D721Med (cell line): ENCODE results near the gene IMPA2.

ENCODE experiments used
- DNase-seq: peaks from one replicate; pipeline ENCODE4 v3.0.0; 2011; ENCODE audit warnings: low spot score; ENCODE audit not compliant: insufficient read length
- FAIRE-seq: peaks from 2 replicates; lab custom pipeline; 2011; peaks lifted over from hg19 to GRCh38; lab: Jason Lieb, UNC
- TF ChIP-seq, protein P1 (sequence below): IDR thresholded peaks from 2 replicates; pipeline ENCODE4 v1.5.1; 2012; ENCODE audit warnings: mild to moderate bottlenecking, control low read depth; ENCODE audit not compliant: insufficient read depth; ENCODE audit errors: missing control alignments

IMPA2 gene

DNA sequence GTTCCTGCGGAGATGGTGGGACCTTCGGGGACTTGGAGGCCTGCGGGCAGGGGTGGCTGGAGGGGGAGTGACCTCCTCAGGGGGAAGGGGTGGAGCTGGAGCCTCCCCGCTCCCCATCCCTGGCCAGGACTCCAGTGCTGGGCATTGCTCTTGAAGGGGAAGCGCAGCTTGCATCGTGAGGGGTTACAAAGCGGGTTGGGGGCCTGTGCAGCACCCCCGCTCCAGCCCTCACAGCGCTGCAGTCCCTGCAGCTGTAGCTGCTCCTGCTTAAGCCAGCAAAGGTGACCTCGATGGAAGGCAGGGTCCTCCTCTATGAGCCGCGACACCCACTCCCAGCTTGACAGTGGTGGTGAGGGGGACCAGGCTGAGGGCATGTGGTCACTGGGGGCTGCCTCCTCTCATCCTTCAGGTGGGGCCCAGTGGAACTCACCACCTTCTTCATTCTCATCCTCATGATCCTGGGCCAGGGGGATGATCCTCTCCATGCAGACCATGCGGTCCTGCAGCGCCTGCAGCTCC, 75.6 kb downstream of the IMPA2 start:
- DNase-seq: no peak
- no peak for FAIRE-seq
- TF ChIP-seq, protein P1, sequence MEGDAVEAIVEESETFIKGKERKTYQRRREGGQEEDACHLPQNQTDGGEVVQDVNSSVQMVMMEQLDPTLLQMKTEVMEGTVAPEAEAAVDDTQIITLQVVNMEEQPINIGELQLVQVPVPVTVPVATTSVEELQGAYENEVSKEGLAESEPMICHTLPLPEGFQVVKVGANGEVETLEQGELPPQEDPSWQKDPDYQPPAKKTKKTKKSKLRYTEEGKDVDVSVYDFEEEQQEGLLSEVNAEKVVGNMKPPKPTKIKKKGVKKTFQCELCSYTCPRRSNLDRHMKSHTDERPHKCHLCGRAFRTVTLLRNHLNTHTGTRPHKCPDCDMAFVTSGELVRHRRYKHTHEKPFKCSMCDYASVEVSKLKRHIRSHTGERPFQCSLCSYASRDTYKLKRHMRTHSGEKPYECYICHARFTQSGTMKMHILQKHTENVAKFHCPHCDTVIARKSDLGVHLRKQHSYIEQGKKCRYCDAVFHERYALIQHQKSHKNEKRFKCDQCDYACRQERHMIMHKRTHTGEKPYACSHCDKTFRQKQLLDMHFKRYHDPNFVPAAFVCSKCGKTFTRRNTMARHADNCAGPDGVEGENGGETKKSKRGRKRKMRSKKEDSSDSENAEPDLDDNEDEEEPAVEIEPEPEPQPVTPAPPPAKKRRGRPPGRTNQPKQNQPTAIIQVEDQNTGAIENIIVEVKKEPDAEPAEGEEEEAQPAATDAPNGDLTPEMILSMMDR: no peak

DNA sequence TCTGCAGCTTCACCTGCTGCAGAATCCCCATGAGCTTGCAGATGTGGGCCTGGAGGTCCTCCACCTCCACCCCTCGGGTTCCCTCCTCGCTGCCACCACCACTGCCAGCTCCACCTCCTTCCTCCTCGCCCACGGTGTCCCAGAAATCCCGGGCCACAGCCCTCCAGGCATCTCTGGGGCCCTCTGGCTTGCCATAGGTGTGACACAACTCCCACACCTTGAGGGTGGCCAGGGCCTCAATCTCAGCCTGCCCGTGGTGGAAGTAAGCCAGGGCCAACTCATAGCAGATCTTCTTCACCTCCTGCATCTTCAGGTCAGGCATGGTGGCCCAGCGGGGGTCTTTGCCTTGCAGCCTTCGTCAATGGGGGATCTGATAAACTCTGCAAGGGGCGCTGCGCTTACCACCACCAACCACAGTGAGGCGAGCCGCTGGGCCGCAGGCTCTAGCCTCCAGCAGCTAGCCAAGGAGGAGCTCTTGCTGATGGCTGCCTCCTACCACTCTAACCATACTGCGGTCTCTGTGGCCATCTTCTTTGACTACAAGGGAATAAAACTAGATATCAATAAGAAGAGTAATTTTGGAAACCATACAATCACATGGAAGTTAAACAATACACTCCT, 76.2 kb downstream of the IMPA2 start:
- no peak for DNase-seq
- TF ChIP-seq, protein P1: no peak
- FAIRE-seq: no peak

DNA sequence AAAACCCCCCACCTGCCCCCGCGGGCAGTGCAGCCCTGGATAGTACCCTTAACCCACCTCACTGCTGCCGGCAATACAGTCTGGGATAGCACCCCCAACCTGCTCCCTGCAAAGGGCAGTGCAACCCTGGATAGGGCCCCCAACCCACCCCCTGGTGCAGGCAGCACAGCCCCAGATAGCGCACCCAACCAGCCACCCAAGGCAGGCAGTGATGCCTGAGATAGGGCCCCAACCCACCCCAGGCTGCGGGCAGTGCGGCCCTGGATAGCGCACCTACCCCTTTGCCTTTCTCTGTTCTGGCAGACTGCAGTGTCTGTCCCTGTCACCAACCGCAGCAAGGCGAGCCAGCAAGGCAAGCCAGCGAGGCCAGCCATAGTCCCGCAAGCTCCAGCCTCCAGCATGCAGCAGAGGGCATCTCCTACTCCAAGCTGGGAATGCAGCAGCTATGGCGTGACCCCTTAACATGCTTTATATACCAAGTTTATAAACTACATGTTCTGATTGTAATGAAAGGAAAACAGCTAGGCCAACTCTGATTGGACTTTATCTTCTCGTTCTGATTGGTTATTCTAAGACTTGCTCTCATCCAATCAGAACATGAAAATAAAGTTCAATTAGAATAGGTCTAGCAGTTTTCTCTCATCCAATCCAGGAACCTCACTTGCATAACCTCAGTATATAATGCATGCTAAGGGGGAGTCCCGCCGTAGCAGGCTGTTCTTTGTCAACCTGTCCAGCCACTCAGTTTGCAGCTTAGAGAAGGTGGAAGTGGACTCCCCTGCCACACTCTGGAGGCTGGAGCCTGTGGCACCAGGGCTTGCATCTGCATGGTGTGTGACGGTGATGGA, 78.3 kb downstream of the IMPA2 start:
- TF ChIP-seq, protein P1: no peak
- no peak for FAIRE-seq
- DNase-seq: no peak

DNA sequence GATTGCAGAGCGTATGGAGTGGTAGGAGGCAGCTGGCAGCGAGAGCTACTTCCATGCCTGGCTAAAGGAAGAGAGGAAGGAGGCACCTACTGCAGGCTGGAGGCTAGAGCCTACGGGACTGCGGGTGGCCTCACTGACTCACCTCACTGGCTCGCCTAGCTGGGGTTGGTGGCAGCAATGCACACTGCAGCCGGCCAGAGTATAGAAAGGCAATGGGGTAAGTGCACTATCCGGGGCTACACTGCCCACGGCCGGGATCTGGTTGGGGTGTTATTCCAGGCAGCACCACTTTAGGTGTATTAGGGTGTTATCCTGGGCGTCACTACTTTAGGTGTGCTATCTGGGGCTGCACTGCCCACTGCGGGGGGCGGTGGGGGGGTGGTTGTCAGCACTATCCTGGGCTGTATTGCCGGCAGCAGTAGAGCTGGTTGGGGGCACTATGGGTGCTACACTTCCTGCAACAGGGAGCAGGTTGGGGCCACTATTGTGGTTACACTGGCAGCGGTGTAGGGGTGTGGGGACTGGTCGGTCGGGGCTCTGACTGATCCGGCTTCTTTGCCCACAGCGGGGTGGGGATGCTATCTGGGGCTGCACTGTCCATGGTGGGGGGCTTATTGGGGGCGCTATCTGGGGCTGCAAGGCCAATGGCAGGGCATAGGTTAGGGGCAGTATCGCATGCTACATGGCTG, 79.0 kb downstream of the IMPA2 start:
- DNase-seq (no peak), FAIRE-seq (no peak)
- TF ChIP-seq, protein P1: no peak

DNA sequence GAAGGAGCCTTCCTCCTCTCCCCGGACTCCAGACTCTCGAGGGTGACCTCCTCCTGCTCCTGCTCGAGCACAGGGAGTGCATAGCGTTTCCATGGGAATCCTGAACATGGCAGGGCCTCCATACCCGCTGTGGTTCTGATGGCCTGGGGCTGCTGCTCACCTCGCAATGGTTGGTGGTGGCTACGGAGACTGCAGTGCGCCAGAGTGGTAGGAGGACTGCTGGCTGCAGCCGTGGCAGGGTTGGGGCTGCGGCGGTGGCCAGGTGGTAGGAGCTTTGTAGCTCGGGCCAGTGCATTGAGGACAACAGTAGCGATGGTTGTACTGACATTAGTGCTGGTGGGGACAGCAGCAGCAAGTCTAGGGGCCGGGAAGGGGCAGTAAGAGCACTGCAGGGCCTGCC, 80.4 kb downstream of the IMPA2 start:
- DNase-seq (no peak), FAIRE-seq (no peak)
- TF ChIP-seq, protein P1: no peak

DNA sequence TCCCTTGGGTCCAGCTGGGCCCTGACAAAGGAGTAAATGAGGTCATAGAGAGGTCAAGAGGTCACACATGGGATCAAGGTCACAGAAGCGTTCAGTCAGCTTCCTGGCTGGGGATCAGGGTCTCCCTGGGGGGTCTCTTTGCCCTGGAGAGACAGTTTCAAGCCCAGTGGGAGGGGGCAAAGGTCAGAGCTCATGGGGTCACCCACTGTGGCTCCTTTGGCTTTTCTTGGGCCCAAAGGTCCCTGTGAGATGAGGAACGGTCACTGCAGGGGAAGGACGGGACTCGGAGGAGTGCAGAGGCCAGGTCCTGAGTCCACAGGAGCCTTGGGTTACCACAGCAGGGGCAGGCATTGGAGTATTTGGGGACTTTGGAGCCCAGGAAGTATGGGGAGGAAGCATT, 81.7 kb downstream of the IMPA2 start:
- DNase-seq: no peak
- no peak for FAIRE-seq
- TF ChIP-seq, protein P1: no peak
